ENCODE data around the gene CYBRD1. TPM values are rescaled to one million over a fixed set of nuclear protein-coding genes. Genes with fewer than 3 reads are reported as not detected.

The CYBRD1 gene
- total and polyA plus RNA-seq, 10 of the 15 experiments (the other 5 are each of a cell fraction or from before 2014, with no cell fraction given) = 10.8 to 51.9 (median 29.6) TPM

GRCh38 chr2:171522052-171522787, at the start of gene CYBRD1 (continued):
- TF ChIP-seq ZNF384 (IDR thresholded peaks at IDR 0.05; ENCODE audit: borderline replicate concordance, low read depth, low read length) = no peak
- peak; percentile 67 for TF ChIP-seq POLR2AphosphoS5 (IDR thresholded peaks at IDR 0.05; ENCODE audit: low read length)
- no peak for TF ChIP-seq CHD4 (IDR thresholded peaks at IDR 0.05)
- no peak for TF ChIP-seq RB1 (IDR thresholded peaks at IDR 0.05; ENCODE audit: borderline replicate concordance)
- no peak for TF ChIP-seq IRF4 (IDR thresholded peaks at IDR 0.05; ENCODE audit: low read depth, low read length)
- no peak for TF ChIP-seq GABPA (IDR thresholded peaks at IDR 0.05; ENCODE audit: low read depth)
- TF ChIP-seq IRF3 (IDR thresholded peaks at IDR 0.05) = peak; percentile 22; the same call in 1 of the 2 replicates
- no peak for TF ChIP-seq HCFC1 (IDR thresholded peaks at IDR 0.05; ENCODE audit: low read length)
- TF ChIP-seq SPI1 (IDR thresholded peaks at IDR 0.05; ENCODE audit: borderline replicate concordance, insufficient read depth, low read depth, low read length) = no peak
- no peak for TF ChIP-seq FOXK2 (IDR thresholded peaks at IDR 0.05)
- peak in 1 of 2 experiments; percentile 70; a peak in 2 of 4 replicates for TF ChIP-seq BHLHE40 (IDR thresholded peaks at IDR 0.05; ENCODE audit: borderline replicate concordance in 1 of 2, low read depth in 2 of 2, low read length in 1 of 2)
- no peak for TF ChIP-seq STAT1 (conservative IDR thresholded peaks at IDR 0.05)
- TF ChIP-seq SIN3A (IDR thresholded peaks at IDR 0.05; ENCODE audit: low read depth, low read length) = no peak
- no peak for TF ChIP-seq FOXM1 (IDR thresholded peaks at IDR 0.05; ENCODE audit: low read depth, low read length)
- TF ChIP-seq RCOR1 (conservative IDR thresholded peaks at IDR 0.05; ENCODE audit: low read depth, low read length) = no peak
- TF ChIP-seq HDAC6 (IDR thresholded peaks at IDR 0.05; ENCODE audit: unreplicated experiment) = no peak
- no peak for TF ChIP-seq FOS (IDR thresholded peaks at IDR 0.05; ENCODE audit: borderline replicate concordance, extremely low read depth, insufficient read length)
- peak; percentile 92; the same call in 1 of the 2 replicates for TF ChIP-seq CBX5 (IDR thresholded peaks at IDR 0.05; ENCODE audit: low read depth)
- no peak for TF ChIP-seq USF2 (IDR thresholded peaks at IDR 0.05; ENCODE audit: borderline replicate concordance, low read depth, low read length)
- TF ChIP-seq SP1 (IDR thresholded peaks at IDR 0.05; ENCODE audit: low read depth, low read length) = no peak
- no peak for TF ChIP-seq SUZ12 (IDR thresholded peaks at IDR 0.05; ENCODE audit: unreplicated experiment)
- no peak for TF ChIP-seq ZZZ3 (IDR thresholded peaks at IDR 0.05; ENCODE audit: control insufficient read depth, insufficient read length, low read depth)
- TF ChIP-seq RBBP5 (conservative IDR thresholded peaks at IDR 0.05) = no peak
- no peak for TF ChIP-seq NR2C1 (IDR thresholded peaks at IDR 0.05)
- TF ChIP-seq CREB1 (IDR thresholded peaks at IDR 0.05; ENCODE audit: low read depth) = no peak
- no peak for TF ChIP-seq PAX8 (IDR thresholded peaks at IDR 0.05)
- no peak for TF ChIP-seq PRDM15 (CRISPR knock-in tag; IDR thresholded peaks at IDR 0.05)
- no peak for TF ChIP-seq NFIC (IDR thresholded peaks at IDR 0.05; ENCODE audit: low read depth, low read length)
